HG03060 (cell line): Measurements from ENCODE around the gene GJB3.
"Not testable (repeated sequence)": the region's sequence is repeated elsewhere in the genome, so short reads cannot be mapped to it uniquely, and the experiment has no call there.

ENCODE experiments used
- ATAC-seq: cut with Tn5 transposase; IDR thresholded peaks from one replicate; pipeline ENCODE4 v1.9.1; 2021; ENCODE audit warnings: low read depth, moderate number of reproducible peaks; ENCODE audit not compliant: unreplicated experiment

Gene GJB3

DNA sequence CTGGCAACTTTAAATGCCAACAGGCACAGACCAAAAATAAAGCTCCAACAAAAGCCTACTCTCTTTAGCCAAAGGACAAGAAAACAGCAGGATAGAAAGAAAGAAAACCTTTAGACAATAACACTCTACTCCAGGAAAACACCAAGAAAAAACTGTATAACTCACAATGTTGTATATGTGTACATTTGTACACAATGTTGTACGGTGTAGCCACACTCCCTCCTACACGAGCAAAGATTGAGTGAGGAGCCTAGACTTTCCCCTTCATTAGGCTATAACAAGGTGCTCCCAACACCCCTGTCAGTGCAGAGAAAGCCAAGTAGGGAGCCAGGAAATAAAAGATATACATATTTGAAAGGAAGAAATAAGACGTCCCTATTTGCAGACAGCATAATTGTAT is 35.8 kb downstream of the GJB3 start:
- ATAC-seq, result no peak

DNA sequence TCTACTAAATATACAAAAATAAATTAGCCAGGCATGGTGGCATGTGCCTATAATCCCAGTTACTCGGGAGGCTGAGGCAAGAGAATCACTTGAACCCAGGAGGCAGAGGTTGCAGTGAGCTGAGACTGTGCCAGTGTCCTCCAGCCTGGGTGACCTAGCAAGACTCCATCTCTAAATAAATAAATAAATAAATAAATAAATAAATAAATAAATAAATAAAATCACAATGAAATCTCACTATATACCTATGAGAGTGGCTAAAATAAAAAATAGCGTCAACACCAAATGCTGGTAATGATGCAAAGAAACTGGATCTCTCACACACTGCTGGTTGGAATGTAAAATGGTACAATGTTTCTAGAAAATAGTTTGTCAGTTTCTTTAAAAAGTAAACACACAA is 37.8 kb downstream of the GJB3 start:
- not testable (repeated sequence) for ATAC-seq

DNA sequence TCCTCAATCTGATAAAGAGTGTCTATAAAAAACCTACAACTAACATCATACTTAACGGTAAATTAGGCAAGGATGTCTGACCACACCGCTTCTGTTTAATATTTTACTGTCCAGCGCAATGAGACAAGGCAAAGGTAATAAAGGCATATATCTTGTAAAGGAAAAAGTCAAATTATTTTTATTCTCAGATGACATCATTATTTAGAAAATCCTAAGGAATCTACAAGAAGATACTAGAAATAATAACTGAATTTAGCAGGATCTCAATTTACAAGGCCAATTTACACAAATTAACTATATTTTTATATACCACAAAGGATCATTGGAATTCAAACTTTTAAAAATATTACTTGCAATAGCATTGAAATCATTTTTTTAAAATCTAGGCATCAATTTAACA is 41.2 kb downstream of the GJB3 start:
- no peak for ATAC-seq

DNA sequence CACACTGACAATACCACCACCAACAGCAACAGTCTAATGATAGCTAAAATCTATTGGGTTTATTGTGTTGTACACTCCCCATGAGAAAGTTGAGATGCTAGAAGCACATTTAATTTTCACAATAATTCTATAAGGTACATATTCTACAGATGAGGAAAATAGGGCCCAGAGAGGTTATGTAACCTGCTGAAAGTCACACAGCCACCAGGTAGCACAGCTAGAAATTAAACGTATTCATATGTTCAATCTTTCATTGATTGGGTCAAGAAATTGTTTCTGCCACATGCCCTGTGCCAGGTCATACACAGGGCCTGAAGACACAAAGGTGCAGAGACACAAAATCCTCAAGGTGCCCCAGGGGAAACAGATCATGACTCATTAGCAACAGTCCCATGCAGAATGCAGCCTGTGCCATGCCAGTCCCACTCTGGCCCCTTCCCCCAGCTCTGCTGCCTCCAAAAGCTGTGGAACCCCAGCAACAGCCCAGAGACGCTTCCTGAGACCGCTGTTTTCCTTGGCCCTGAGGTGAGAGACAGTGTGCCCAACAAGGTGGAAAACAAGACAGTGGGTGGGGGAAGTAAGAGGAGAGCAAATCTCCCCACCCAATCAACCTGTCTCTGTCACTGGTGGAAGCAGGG is 43.9 kb downstream of the GJB3 start:
- no peak for ATAC-seq

DNA sequence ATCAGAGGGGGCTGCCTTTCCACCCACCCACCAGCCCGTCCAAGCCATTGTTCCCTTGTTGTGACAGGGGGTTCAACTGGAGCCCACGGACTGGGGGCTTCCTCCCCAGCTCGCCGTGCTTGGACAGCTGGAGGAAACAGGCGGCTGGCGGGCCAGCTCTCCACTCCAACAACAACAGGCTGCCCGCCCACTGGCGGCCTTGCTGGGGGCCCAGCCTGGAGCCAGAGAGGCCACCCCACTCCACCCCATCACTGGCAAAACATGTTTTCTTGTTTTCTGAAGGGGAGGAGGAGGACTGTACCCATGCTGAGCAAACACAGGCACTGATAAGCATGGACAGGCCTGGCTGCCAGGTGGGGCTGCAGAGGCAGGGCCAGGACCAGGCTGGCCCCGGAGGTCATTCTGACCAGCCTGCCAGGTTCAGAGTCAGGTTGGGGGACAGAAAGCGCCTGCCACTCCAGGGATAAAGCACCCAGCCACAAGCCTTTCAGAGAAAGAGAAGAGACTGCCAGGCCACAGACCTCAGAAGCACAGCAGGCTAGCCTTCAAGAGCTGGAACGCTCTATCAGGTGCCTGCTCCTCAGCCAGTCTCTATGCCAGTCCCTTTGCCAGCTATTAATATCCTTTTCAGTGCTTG is 44.6 kb downstream of the GJB3 start:
- no peak for ATAC-seq

DNA sequence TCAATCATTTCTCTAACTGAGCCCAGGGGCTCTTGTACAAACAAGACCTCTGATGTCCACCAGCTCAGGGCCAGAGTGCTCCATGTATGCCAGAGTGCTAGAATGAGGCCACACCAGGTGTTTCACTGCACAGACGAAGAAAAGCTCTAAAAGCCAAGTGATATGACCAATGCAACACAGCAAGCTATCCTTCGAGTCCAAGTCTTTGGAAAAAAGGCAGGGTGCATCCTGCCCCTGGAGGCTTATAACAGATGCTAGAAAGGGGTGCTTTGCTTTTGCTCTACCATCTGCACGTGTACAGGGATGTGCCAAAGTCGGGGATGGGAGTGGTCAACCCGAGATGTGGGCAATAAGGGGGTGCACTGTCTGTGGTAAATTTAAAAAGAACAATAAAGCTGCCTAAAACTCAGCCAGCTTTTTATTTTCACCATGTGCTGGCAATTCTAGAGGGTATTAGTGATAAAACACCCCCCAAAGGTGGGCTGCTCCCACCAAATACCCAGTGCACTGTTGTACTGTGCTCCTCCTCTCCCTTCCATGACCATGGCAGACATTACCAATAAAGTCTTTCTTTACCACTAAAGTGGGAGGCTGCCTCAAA is 46.4 kb downstream of the GJB3 start:
- no peak for ATAC-seq

DNA sequence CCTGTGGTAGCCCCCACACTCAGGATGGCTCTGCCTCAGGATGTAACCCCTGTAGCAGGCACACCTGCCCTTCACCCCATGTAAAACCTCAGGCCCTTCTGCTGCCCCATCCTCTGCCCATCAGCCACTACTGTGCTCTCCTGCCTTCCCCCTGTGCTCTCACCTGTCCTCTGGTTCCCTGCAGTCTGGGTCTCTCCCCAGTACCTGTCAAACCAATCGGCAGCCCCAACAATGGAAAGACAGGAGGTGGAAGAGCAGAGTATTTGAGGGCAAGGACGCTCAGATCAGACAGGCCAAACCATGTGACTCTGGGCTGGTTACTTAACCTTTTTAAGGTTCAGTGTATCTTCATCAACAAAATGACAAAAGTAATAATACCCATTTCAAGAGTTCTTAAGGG is 47.6 kb downstream of the GJB3 start:
- ATAC-seq, result no peak

DNA sequence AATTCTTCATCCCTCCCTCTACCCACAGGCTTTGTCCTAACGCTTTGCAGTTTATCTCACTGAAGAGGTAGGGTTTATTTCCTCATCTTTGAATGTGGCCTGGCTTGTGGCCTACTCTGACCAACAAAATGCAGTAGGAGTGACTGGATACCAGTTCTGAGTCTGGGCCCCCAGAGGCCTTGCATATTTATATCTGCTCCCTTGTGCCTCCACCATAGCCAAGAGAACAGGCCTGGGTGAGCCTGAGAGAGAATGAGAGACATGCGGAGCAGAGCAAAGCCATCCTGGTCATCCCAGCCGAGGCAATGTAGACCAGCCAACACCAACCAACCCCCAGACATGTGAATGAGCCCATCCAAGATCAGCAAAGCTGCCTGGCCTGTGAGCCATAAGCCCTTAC is 48.2 kb downstream of the GJB3 start:
- ATAC-seq, result no peak

DNA sequence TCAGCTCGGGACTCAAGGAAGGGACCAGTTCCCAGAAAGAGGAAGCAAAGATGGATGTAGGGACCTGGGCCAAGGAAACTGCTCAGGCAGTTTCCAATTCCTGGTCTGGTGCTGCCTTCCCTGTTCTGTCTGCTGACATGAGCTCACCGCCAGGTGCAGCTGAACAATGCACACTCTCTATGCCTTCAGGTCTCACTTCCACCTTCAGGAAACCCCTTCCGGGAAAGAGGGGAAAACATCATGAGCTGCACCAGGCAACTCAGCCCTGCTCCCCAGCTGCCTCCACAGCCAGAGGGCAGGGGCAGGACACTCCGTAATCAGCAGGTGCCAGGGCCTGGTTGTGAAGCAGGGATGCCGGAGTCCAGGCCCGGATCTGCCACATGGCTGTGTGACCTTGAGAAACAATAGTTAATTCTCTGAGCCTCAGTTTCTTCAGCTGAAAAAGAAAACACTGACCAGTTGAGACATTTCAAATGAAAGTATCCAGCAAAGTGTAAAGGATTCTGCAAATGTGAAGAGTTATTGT is 50.8 kb downstream of the GJB3 start:
- ATAC-seq, result no peak

DNA sequence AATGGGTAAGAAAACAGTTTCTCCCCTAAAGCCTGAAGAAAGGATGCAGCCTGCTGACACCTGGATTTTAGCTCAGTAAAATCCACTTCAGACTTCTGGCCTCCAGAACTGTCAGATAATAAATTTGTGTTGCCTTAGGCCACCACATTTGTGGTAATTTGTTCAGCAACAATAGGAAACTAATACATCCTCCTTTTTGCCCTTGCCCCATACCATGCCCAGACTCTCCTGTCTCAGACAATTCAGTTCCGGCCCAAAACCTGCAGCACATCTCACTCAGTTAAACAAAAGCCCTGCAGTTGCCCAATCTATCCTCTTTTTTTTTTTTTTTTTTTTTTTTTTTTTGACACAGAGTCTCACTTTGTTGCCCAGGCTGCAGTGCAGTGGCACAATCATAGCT is 52.7 kb downstream of the GJB3 start:
- no peak for ATAC-seq
